GM12865 (cell line): ENCODE results near the gene CPXM2.

ENCODE experiments used
- DNase-seq: peaks from one replicate; pipeline ENCODE4 v3.0.0; 2010; ENCODE audit warnings: low read depth
- H3K4me3 ChIP-seq: 2 replicates; pipeline ENCODE4 v1.5.1; 2011; ENCODE audit warnings: mild to moderate bottlenecking, low read depth, low read length, control low read depth
- TF ChIP-seq, protein P1 (sequence below): IDR thresholded peaks from 2 replicates; pipeline ENCODE4 v1.5.1; 2011; ENCODE audit warnings: low read length, control low read depth, low read depth, inconsistent platforms; ENCODE audit not compliant: insufficient read depth; ENCODE audit errors: missing control alignments

The CPXM2 gene

DNA sequence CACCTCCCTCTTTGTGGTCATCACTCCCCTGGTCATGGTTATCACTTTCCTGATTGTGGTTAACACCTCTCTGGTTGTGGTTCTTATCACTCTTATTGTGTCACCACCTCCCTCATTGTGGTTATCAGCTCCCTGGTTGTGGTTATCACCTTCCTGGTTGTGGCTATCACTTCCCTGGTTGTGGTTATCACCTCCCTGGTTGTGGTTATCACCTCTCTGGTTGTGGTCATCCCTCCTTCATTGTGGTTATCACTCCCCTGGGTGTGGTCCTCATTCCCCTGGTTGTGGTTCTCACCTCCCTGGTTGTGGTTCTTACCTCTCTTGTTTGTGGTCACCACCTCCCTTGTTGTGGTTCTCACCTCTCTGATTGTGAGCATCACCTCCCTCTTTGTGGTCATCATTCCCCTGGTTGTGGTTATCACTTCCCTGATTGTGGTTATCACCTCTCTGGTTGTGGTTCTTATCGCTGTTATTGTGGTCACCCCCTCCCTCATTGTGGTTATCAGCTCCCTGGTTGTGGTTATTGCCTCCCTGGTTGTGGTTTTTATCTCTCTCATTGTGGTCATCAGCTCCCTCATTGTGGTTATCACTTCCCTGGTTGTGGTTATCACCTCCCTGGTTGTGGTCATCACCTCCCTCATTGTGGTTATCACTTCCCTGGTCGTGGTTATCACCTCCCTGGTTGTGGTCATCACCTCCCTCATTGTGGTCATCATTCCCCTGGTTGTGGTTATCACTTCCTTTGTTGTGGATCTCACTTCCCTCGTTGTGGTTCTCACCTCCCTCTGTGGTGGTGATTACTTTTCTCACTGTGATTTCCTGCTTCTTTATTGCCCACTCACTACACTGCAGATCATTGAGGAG is 118.7 kb downstream of the CPXM2 start:
- TF ChIP-seq, protein P1, sequence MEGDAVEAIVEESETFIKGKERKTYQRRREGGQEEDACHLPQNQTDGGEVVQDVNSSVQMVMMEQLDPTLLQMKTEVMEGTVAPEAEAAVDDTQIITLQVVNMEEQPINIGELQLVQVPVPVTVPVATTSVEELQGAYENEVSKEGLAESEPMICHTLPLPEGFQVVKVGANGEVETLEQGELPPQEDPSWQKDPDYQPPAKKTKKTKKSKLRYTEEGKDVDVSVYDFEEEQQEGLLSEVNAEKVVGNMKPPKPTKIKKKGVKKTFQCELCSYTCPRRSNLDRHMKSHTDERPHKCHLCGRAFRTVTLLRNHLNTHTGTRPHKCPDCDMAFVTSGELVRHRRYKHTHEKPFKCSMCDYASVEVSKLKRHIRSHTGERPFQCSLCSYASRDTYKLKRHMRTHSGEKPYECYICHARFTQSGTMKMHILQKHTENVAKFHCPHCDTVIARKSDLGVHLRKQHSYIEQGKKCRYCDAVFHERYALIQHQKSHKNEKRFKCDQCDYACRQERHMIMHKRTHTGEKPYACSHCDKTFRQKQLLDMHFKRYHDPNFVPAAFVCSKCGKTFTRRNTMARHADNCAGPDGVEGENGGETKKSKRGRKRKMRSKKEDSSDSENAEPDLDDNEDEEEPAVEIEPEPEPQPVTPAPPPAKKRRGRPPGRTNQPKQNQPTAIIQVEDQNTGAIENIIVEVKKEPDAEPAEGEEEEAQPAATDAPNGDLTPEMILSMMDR: no peak
- DNase-seq: peak; percentile 28
- H3K4me3 ChIP-seq: no peak overlapping the region

DNA sequence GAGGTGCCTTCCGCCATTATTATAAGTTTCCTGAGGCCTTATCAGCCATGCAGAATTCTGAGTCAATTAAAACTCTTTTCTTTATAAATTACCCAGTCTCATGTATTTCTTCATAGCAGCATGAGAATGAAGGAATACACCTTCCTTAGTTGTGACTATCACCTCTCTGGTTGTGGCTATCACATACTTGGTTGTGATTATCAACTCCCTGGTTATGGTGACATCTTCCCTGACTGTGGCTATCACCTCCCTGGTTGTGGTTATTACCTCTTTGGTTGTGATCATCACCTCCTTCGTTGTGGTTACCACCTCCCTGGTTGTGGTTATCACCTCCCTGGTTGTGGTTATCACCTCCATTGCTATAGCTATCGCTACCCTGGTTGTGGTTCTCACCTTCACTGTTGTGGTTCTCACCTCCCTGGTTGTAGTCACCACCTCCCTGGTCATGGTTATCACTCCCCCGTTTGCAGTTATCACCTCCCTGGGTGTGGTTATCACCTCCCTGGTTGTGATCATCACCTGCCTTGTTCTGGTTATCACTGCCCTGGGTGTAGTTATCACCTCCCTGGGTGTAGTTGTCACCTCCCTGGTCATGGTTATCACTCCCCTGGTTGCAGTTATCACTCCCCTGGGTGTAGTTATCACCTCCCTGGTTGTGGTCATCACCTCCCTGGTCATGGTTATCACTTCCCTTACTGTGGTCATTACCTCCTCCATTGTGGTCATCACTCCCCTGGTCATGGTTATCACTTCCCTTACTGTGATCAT is 119.5 kb downstream of the CPXM2 start:
- TF ChIP-seq, protein P1: no peak
- H3K4me3 ChIP-seq: no peak overlapping the region
- DNase-seq: peak; percentile 25

DNA sequence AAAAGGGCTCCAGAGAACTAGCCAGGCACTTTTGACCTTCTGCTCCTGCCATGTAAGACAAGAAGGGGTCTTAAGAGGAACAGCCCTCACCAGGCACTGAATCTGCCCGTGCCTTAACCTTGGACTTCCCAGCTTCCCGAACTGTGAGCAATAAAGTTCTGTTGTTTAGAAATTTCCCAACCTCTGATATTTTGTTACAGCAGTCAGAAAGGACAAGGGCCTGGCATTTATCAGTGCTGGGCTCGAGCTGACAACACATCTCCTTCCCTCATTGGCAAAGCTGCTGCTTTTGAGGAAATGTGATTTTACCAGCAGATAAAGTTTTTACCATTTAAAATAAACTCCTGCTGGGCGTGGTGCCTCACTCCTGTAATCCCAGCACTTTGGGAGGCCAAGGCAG is 122.0 kb downstream of the CPXM2 start:
- TF ChIP-seq, protein P1: no peak
- H3K4me3 ChIP-seq: no peak overlapping the region
- DNase-seq: no peak

DNA sequence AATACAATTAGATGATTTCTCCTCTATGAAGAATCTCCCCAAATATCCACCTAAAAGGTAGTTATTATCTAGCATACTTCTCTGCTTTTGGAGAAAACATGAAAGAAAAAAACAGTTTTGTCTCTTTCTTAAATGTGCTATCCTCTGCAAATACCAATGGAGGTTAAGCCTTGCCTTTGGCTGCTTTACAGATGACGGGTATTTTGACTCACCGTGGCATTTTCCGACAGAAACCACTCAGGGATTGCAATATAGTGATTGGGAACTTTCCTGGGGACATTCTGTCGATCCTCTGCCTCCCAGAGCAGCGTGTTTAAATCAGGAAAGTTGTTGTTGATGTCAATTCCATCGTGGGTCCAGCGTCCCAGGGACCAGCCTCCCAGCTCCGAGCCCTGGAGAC is 124.8 kb downstream of the CPXM2 start:
- TF ChIP-seq, protein P1: no peak
- H3K4me3 ChIP-seq: no peak overlapping the region
- no peak for DNase-seq

DNA sequence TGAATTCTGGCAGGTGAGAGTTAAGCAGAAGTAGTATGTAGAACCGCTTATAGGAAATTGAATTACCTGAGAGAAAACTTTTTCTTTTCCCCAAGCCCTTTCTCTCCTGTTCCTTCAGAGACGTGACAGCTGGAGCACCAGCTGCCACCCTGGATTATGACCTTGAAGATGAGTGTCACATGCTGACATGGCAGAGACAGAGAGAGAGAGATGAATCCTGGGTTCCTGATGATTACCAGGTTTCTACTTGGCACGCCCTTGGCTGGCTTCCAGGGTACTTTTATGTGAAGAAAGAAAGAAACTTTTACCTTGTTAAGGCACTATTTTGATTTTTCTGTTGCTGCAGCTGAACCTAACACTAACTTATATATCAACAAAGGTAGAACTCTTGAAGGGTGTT is 125.6 kb downstream of the CPXM2 start:
- no peak for DNase-seq
- TF ChIP-seq, protein P1: no peak
- no peak overlapping the region for H3K4me3 ChIP-seq

DNA sequence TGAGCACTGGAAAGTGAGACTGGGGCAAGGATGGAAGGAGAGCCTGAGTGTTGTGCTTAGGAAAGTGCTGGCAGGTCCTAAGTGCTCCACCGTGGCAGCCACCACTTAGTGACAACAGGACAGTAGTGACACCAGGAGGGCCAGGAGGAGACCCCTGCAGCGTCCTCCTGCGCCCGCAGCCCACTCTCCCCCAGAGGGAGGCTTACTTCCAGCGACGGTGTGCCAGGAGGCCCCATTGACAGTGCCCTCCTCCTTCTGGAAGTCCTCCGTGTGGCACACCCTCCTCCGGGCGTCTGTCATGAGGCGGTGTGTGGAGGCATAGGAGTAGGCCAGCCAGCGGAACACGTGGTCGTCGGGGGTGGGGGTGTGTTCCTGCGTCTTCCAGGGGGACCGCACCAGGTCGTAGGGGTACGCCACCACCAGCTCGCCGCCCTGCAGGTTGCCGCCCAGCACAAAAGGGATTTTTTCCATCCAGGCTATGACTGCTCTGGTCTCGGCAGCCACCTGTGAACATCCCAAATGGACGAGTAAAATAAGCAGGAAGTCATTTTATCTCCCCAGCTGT is 129.9 kb downstream of the CPXM2 start:
- TF ChIP-seq, protein P1: no peak
- no peak for DNase-seq
- no peak overlapping the region for H3K4me3 ChIP-seq
